DMS79 treated with DMSO at 0.1 percent for 48 hours (cell line): ENCODE data around the gene SEMA6B.
A peak's percentile ranks its signal among the peaks of the same experiment; 100 is the strongest.
"Not testable (repeated sequence)": the region's sequence is repeated elsewhere in the genome, so short reads cannot be mapped to it uniquely, and the experiment has no call there.

Experiments
- DNase-seq: peaks from one replicate; lab custom pipeline; 2025; lab: John Stamatoyannopoulos, UW

The SEMA6B gene

GRCh38 chr19:4571305-4571917 is 11.9 kb upstream of the SEMA6B start:
- no peak for DNase-seq

GRCh38 chr19:4570916-4571304 is 11.4 kb upstream of the SEMA6B start:
- no peak for DNase-seq

- no peak for DNase-seq
Observed at GRCh38 chr19:4570402-4570801, 10.9 kb upstream of the SEMA6B start.

GRCh38 chr19:4568886-4569285 is 9.4 kb upstream of the SEMA6B start:
- no peak for DNase-seq

DNA sequence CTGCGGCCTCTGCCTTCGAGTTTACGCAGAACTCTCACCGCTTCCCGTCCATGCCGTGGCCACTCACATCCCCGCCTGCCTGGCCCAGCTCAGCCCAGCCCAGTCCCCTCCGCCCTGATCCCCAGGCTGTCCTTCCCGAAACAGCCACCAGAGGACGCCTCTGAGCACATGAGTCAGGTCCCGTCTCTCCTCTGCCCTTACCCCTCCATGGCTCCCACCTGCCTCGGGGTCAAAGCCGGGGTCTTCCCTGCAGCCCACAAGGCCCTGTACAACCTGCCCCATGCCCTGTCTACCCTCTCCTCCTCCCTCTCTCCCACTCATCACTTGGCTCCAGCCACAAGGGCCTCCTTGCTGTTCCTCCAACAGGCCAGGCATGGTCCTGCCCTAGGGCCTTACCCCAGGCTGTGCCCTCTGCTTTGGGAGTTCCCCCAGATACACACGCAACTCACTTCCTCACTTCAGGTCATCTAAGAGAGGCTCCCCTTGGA is 8.1 kb upstream of the SEMA6B start:
- DNase-seq: no peak

GRCh38 chr19:4566402-4567051 is 7.0 kb upstream of the SEMA6B start:
- peak; percentile 30 for DNase-seq

DNA sequence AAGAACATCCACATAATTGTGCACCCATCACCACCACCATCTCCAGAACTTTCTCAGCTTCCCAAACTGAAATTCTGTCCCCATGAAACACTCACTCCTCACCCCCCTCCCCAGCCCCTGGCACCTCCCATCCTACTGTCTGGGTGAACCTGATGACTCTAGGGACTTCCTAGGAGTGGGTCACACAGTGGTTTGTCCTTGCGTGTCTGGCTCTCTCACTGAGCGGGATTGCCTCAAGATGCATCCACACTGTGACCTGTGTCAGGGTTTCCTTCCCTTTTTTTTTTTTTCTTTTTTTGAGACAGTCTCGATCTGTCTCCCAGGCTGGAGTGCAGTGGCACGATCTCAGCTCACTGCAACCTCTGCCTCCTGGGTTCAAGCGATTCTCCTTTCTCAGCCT is 4.1 kb upstream of the SEMA6B start:
- not testable (repeated sequence) for DNase-seq

DNA sequence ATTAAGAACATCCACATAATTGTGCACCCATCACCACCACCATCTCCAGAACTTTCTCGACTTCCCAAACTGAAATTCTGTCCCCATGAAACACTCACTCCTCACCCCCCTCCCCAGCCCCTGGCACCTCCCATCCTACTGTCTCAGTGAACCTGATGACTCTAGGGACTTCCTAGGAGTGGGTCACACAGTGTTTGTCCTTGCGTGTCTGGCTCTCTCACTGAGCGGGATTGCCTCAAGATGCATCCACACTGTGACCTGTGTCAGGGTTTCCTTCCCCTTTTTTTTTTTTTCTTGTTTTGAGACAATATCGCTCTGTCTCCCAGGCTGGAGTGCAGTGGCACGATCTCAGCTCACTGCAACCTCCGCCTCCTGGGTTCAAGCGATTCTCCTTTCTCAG is 2.6 kb upstream of the SEMA6B start:
- DNase-seq: not testable (repeated sequence)

GRCh38 chr19:4557971-4558941 is 1.2 kb downstream of the SEMA6B start:
- peak; percentile 13 for DNase-seq

DNA sequence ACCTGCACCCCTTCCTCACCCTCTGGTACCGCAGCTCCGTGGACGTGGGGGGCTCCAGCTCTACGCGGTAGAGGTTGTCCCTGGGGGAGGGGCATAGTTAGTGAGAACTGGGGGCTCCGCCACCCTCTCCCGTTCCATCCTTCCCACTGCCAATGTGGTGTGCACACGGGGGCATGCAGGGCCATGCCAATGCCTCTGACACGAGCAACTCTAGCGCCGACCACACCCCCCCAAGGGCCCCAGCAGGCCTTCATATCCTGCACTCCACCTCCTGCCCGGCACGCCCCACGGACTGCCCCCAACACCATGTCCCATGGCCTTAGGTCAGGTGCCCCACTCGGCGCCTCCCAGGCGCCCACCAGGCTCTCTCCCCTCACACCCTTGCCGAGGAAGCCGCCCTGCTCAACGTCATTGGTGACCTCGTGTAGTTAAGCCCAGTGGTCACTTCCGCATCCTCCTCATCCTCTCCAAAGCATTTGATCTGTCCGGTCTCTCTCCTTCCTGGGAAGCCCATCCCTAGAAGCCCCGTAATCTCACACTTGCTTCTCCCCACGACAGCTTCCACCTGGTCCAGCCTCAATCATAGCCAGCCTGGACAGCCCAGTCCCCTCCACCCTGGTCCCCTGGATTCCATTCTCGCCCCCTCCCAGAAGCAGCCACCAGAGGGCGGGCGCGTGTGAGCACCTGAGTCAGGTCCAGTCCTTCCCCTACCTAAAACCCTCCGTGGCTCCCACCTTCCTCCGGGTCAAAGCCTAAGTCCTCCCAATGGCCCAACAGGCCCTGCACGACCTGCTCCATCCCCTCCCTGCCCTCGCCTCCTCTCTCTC is 2.1 kb downstream of the SEMA6B start:
- no peak for DNase-seq

DNA sequence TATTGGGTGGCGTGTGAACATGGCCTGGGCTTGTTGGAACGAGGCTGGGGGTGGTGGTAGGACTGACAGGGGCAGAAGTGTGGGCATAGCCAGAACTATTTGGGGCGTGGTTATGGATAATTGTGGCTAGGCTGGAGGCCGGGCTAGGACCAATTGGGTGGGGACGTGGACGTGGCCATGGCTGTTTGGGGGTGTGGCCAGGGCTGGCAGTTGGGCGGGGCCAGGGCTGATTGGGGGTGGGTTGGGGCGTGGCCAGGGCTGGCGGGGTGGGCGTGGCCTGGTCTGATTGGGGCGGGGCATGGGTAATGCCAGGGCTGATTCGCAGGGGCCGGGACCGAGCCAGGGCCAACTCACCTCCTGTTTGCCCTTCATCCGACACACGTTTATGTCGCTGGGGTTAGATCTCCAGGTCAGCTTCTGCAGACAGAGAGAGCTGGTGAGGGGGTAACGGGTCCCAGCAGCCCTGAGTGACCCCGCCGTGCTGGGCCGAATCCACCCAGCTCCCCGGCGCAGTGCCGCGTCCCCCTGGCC is 2.8 kb downstream of the SEMA6B start:
- no peak for DNase-seq

DNA sequence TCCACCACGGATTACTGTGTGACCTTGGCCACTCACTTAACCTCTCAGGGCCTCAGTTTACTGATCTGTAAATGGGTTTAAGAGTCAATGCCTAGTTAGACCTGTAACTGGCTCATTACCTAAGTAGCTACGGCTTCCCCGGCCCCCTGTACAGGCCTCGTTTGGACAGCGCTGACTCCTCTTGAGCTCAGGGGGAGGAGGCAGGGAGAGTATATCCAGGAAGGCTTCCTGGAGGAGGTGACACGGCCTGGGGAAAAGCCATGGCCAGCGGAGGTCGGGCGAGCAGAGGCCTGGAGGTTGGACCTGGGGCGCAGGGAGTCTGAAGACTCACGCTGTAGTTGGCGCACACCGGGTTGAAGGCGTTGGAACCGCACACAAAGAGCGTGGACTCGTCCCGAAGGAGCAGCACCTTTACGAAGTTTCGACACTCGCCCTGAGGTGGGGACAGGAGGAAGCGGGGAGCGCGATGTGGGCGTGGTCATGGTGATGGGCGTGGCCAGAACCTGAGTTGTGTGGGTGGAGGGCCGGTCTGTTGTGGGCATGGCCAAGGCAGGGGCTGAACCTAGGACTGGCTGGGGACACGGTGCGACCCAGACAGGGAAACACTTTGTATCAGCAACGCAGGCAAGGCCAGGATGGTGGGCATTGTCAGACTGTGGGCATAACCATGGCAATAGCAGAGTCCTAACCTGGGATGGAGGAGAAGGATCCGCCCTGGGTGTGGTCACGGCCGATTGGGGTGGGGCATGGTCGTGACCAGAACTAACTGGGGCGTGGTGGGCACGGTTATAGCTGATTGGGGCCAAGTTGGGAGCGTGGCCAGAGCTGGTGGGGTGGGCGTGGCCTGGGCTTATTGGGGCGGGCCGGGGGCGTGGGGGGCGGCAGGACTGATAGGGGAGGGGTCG is 3.6 kb downstream of the SEMA6B start:
- no peak for DNase-seq

DNA sequence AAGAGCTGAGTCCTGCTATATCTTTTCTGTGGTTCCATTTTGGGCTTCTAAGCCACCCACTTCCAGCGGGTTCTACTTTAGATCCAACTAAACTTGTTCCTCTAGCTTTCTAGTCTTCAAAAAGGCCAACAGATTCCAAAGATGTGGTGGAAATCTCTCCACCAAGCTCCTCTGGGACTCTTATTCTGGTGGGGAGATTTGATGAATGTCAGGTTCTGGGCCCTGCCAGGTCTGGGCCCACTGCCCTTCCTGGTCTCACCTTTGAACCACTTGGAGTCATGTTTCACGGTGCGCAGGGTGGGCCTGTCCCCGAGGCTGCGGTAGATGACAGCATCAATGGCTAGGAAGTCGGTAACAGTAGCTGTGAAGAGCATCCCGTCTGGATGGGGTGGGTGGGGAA is 4.8 kb downstream of the SEMA6B start:
- no peak for DNase-seq

GRCh38 chr19:4553775-4554174 is 5.7 kb downstream of the SEMA6B start:
- DNase-seq: no peak

GRCh38 chr19:4553092-4553695 is 6.3 kb downstream of the SEMA6B start:
- DNase-seq: no peak

DNA sequence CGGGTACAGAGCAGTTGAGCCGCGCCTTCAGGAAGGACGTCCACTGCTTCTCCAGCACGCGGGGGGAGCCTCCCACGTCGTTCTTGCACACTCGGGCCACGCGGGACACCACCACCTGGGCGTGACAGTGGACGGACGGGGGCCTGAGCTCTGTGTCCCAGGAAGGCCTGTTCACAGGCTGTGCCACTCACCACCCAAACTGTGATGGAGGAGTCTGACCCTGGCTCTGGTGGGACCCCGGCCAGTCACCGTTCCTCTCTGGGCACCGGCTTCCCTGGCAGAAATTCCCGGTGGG is 7.0 kb downstream of the SEMA6B start:
- no peak for DNase-seq

DNA sequence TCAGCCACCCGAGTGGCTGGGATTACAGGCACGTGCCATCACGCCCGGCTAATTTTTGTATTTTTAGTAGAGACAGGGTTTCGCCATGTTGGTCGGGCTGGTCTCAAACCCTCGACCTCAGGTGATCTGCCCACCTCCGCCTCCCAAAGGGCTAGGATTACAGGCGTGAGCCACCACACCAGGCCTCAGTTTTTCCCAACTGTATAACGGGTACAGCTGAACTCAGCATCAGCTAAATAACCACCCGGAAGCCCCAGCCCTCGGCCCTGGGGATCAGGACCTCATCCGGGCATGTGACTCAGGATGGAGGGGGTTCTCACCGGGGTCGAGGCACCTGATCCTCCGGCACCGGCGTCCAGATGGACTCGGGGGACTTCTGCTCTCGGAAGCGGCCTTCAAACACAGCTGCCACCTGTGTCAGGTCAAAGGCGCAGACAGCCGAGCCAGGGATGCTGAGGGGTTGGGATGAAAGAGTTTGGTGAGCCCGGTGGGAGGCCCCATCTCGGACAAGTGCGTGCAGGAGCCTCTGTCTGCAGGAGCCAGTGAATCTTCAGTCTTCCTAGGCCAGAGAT is 8.9 kb downstream of the SEMA6B start:
- DNase-seq: no peak

DNA sequence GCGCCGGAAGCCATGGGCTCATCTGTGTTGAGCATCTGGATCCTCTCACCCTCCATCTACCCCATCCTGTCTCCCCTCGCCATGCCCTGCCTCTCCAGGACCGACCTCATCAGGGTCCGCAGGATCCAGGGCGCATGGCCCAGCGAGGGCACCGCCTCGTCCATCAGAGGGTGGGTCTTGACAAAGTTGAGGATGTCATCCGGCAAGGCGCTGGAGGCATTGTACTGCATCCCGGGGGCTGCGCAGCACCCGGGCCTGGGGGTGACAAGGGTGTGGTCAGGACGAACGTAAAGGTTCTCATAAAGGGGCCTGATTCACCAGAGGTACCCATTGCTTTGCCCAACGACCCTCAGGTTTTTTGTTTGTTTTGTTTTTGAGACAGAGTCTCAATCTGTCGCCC is 9.5 kb downstream of the SEMA6B start:
- DNase-seq: no peak

DNA sequence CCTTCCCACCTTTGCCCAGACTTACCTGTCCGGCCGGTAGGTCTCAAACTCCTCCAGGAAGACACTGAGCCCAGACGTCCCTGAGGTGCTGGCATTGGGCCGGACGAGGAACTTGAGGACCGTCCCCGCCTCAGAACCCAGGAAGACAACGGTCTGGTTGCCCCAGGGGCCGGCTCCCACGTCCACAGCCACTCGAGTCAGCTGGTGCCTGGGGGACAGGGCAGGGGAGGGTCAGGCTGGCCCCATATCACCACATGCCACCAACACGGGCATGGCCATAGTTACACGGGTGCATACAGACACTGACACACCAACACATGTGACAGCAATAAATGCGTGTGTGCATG is 11.3 kb downstream of the SEMA6B start:
- no peak for DNase-seq
